Amygdala (tissue), 56 donors: Measurements from ENCODE around the gene GARNL3.
A peak's percentile ranks its signal among the peaks of the same experiment; 100 is the strongest.

ENCODE experiments used
- DNase-seq, 56 donors: peaks; one replicate each; lab custom pipeline; 2025; lab: John Stamatoyannopoulos, UW

Gene GARNL3

GRCh38 chr9:127267793-127268525 is 3.4 kb downstream of the GARNL3 start:
- DNase-seq = peak in 5 of 56 donors; percentile 15 to 26 (median 20)

GRCh38 chr9:127269449-127269848 is 4.9 kb downstream of the GARNL3 start:
- no peak for DNase-seq

GRCh38 chr9:127273326-127273725 is 8.8 kb downstream of the GARNL3 start:
- no peak for DNase-seq

GRCh38 chr9:127277099-127277498 is 12.5 kb downstream of the GARNL3 start:
- no peak for DNase-seq

GRCh38 chr9:127277770-127278169 is 13.2 kb downstream of the GARNL3 start:
- no peak for DNase-seq

- no peak for DNase-seq
These were observed 13.8 kb downstream of the GARNL3 start for GRCh38 chr9:127278372-127278771.

- no peak for DNase-seq
These were observed 15.2 kb downstream of the GARNL3 start for GRCh38 chr9:127279717-127280285.

GRCh38 chr9:127280880-127281660 is 16.5 kb downstream of the GARNL3 start:
- no peak for DNase-seq

GRCh38 chr9:127281891-127282290 is 17.3 kb downstream of the GARNL3 start:
- no peak for DNase-seq

- DNase-seq = no peak
These were observed 18.0 kb downstream of the GARNL3 start for GRCh38 chr9:127282611-127283010.

GRCh38 chr9:127283135-127283534 is 18.6 kb downstream of the GARNL3 start:
- DNase-seq = no peak

GRCh38 chr9:127283917-127284497 is 19.4 kb downstream of the GARNL3 start:
- DNase-seq = peak in 17 of 56 donors; percentile 11 to 69 (median 37)

GRCh38 chr9:127285965-127286364 is 21.4 kb downstream of the GARNL3 start:
- no peak for DNase-seq

- no peak for DNase-seq
These were observed 26.0 kb downstream of the GARNL3 start for GRCh38 chr9:127290561-127291065.

- DNase-seq = peak in 7 of 56 donors; percentile 10 to 47 (median 27)
These were observed 26.7 kb downstream of the GARNL3 start for GRCh38 chr9:127291246-127291778.

GRCh38 chr9:127292415-127292814 is 27.8 kb downstream of the GARNL3 start:
- no peak for DNase-seq

- no peak for DNase-seq
These were observed 28.8 kb downstream of the GARNL3 start for GRCh38 chr9:127293328-127293727.

GRCh38 chr9:127293767-127294166 is 29.2 kb downstream of the GARNL3 start:
- no peak for DNase-seq

GRCh38 chr9:127295005-127295404 is 30.4 kb downstream of the GARNL3 start:
- no peak for DNase-seq

- no peak for DNase-seq
These were observed 36.4 kb downstream of the GARNL3 start for GRCh38 chr9:127300886-127301447.
